Colonic mucosa (tissue), 4 donors: ENCODE results near the gene SEMA4C. TPM values are rescaled to one million over a fixed set of nuclear protein-coding genes. Genes with fewer than 3 reads are reported as not detected.
A peak's percentile ranks its signal among the peaks of the same experiment; 100 is the strongest.

Source experiments
- DNase-seq: peaks from one replicate; pipeline ENCODE4 v3.0.0-alpha.2; 2020
- H3K27ac ChIP-seq: fragments of 200-600 bp; one replicate; pipeline ENCODE4 v1.8.0; 2021
- H3K27me3 ChIP-seq: fragments of 200-600 bp; one replicate; pipeline ENCODE4 v1.8.0; 2021
- H3K36me3 ChIP-seq: fragments of 200-600 bp; one replicate; pipeline ENCODE4 v1.8.0; 2021
- H3K4me1 ChIP-seq: fragments of 200-600 bp; one replicate; pipeline ENCODE4 v1.8.0; 2021; ENCODE audit warnings: mild to moderate bottlenecking
- H3K4me3 ChIP-seq: fragments of 200-600 bp; one replicate; pipeline ENCODE4 v1.8.0; 2021
- H3K9ac ChIP-seq, 2 donors: one replicate each; pipeline ENCODE4 v1.7.0; 2013; ENCODE audit warnings: control low read depth in 2 of 2, low read depth in 2 of 2, low read length in 2 of 2
- H3K9me3 ChIP-seq: fragments of 200-600 bp; one replicate; pipeline ENCODE4 v1.8.0; 2021
- intact Hi-C: fragments of 100-400 bp; cut with DNase I; formaldehyde crosslinking; loops from one replicate; pipeline ENCODE4 v1.14.1; 2022
- total RNA-seq, 2 donors: library from RNA; stranded (reverse); fragmentation: NEBNext Ultra II Directional in 1 of 2; extraction: Animal tissue kit (Norgen Biotek cat#: 25700) in 1 of 2; gene quantifications; one replicate each; pipeline ENCODE4 v1.2.1, GENCODE V29; 2021
- TF ChIP-seq, protein P1 (sequence below): fragments of 200-600 bp; IDR thresholded peaks from one replicate; pipeline ENCODE4 v1.8.0; 2022; ENCODE audit warnings: antibody characterized with exemption, mild to moderate bottlenecking
- donor health status: healthy.
- donor health status: DM: no; HTN: no; CAD: no.
- donor health status: DM: no; HTN: no; CAD: no.

The SEMA4C gene
- total RNA-seq, 2 donors from 2014 or later, result 13.0 to 17.2 TPM

DNA sequence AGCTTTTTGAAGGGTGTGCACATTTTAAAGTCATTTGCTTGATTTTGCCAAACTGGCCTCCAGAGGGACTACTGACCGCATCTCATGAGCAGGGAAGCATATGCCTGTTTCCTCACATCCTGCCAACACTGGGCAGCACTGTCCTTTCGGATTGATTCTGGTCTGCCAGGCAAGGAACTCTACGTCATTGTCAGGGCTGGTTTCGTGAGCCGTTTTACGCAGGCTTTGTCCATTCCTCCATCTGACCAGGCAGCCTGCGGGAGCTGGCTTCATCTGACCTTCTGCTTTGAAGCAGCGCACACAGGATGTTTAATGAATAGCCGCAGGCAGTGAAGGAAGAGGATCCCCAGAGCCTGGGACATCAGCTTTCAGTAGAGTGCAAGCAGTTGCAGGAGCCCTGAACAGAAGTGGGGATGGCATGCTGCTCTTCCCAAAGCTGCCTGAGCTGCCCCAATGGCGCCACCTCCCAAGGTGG, 46.3 kb upstream of the SEMA4C start:
- no peaks in the 10 kb centered on the region for H3K4me1 ChIP-seq
- intact Hi-C loops, result no loop called here
- DNase-seq, result no peak
- no peak overlapping the region for H3K27ac ChIP-seq
- no peaks in the 10 kb centered on the region for H3K27me3 ChIP-seq
- TF ChIP-seq, protein P1, sequence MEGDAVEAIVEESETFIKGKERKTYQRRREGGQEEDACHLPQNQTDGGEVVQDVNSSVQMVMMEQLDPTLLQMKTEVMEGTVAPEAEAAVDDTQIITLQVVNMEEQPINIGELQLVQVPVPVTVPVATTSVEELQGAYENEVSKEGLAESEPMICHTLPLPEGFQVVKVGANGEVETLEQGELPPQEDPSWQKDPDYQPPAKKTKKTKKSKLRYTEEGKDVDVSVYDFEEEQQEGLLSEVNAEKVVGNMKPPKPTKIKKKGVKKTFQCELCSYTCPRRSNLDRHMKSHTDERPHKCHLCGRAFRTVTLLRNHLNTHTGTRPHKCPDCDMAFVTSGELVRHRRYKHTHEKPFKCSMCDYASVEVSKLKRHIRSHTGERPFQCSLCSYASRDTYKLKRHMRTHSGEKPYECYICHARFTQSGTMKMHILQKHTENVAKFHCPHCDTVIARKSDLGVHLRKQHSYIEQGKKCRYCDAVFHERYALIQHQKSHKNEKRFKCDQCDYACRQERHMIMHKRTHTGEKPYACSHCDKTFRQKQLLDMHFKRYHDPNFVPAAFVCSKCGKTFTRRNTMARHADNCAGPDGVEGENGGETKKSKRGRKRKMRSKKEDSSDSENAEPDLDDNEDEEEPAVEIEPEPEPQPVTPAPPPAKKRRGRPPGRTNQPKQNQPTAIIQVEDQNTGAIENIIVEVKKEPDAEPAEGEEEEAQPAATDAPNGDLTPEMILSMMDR, result no peak
- no peaks in the 10 kb centered on the region for H3K9me3 ChIP-seq
- H3K9ac ChIP-seq, result peak overlapping the region in 1 of 2 donors; percentile 4
- no peaks in the 10 kb centered on the region for H3K36me3 ChIP-seq
- no peak overlapping the region for H3K4me3 ChIP-seq

- no peak overlapping the region for H3K4me3 ChIP-seq
- intact Hi-C loops, result loop anchor here (5.0 kb wide), 1 partner anchor 42 kb away; the partner anchor contains the start of gene SEMA4C
- H3K27me3 ChIP-seq, result no peaks in the 10 kb centered on the region
- TF ChIP-seq, protein P1, result no peak
- H3K9ac ChIP-seq, result no peak overlapping the region
- no peak overlapping the region for H3K27ac ChIP-seq
- H3K9me3 ChIP-seq, result no peaks in the 10 kb centered on the region
- H3K4me1 ChIP-seq, result no peaks in the 10 kb centered on the region
- no peak for DNase-seq
- no peaks in the 10 kb centered on the region for H3K36me3 ChIP-seq
These were observed 44.5 kb upstream of the SEMA4C start for GRCh38 chr2:96914332-96914731.

DNA sequence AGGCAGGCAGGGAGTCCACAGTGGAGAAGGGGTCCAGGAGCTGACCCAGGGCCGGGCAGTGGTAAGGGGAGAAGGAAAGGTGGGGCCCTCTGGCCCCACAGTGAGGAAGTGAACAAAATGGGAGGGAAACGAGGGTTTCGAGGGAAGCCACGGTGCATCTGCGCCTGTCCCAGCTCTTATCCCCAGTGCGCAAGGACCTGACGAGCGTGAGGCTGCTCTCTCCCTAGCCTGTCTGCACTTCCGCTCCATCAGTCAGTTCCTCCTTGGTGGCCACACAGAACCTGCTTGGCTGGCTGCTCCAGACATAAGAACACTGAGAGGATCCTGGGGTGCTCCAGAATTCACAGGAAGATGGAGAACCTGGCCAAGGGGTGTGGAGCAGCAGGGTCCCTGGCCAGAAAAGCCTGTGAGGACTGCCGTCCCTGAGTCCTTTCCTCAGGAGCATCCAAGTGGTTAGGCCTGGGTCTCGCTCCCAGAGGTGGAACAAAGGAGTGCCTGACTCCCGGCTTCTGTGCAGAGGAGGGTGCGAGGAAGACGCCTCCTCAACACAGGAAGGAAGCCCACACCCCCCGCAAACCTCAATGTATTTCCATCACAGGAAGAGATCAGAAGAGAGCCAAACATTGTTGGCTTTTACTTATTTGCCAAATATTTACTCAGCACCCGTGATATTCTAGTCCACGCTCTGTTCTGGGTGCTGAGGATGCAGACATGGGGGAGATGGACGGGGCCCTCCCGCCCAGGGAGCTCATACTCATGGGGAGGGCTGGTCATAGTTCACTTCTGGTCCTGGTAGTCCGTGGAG, 43.7 kb upstream of the SEMA4C start:
- Histone ChIP-seq H3K27me3 (no peaks in the 10 kb centered on the region), H3K9me3 (no peaks in the 10 kb centered on the region), H3K9ac (peak overlapping the region in 1 of 2 donors; percentile 12), H3K27ac (no peak overlapping the region), H3K4me1 (no peaks in the 10 kb centered on the region), H3K4me3 (no peak overlapping the region), H3K36me3 (no peaks in the 10 kb centered on the region)
- TF ChIP-seq, protein P1, result no peak
- intact Hi-C loops, result loop anchor here (5.0 kb wide), 1 partner anchor 41 kb away; the partner anchor contains the start of gene SEMA4C
- no peak for DNase-seq

- intact Hi-C loops, result loop anchor here (5.0 kb wide), 1 partner anchor 41 kb away; the partner anchor contains the start of gene SEMA4C
- Histone ChIP-seq H3K4me1 (no peaks in the 10 kb centered on the region), H3K4me3 (no peak overlapping the region), H3K27me3 (no peaks in the 10 kb centered on the region), H3K27ac (no peak overlapping the region), H3K9me3 (no peaks in the 10 kb centered on the region), H3K36me3 (no peaks in the 10 kb centered on the region), H3K9ac (no peak overlapping the region)
- TF ChIP-seq, protein P1, result no peak
- DNase-seq, result no peak
These were observed 43.2 kb upstream of the SEMA4C start for GRCh38 chr2:96913117-96913397.

DNA sequence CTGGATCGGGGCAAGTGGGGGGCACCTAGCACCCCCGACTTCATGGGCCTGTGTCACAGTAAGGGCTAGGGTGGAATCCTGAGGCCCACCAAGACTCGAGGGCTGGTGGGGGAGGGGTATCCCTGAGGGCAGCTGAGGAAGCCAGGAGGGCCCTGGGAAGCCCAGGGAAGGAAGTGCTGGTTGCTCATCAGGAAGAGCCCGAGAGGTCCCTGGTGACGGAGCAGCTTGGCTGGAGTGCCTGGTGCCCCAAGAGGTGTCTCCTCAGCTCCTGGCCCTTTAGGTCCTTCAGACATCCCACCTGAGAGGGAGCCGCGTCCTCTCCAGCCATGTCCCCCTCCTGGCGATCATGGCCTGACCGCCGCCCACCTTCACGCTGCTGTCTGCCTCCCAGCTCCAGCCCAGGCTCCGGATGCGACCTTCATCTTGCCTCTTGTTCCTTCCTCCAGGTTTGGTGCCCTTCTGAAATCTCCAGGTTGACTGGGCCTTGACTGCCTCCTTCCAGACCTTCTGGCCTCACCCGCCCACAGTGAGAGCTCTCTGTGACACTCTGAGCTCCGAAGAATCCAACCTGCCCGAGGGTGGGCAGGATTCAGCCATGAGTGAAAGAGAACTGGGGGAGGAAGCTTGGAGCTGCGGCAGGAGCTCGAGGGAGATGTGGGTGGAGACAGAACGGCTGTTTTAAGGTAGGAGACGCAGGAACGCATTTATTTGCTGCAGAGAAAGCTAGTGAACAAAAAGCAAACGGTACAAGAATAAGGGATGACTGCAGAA, 42.7 kb upstream of the SEMA4C start:
- H3K4me3 ChIP-seq, result no peak overlapping the region
- intact Hi-C loops, result loop anchor here (5.0 kb wide), 1 partner anchor 40 kb away; the partner anchor contains the start of gene SEMA4C
- DNase-seq, result no peak
- no peaks in the 10 kb centered on the region for H3K4me1 ChIP-seq
- H3K27ac ChIP-seq, result no peak overlapping the region
- no peak overlapping the region for H3K9ac ChIP-seq
- H3K9me3 ChIP-seq, result no peaks in the 10 kb centered on the region
- TF ChIP-seq, protein P1, result no peak
- no peaks in the 10 kb centered on the region for H3K27me3 ChIP-seq
- no peaks in the 10 kb centered on the region for H3K36me3 ChIP-seq
